Measurements from ENCODE around the gene PAPSS2. TPM values are rescaled to one million over a fixed set of nuclear protein-coding genes. Genes with fewer than 3 reads are reported as not detected.

The PAPSS2 gene
- total RNA-seq, 4 donors from 2014 or later = 36.7 to 63.9 (median 50.4) TPM

DNA sequence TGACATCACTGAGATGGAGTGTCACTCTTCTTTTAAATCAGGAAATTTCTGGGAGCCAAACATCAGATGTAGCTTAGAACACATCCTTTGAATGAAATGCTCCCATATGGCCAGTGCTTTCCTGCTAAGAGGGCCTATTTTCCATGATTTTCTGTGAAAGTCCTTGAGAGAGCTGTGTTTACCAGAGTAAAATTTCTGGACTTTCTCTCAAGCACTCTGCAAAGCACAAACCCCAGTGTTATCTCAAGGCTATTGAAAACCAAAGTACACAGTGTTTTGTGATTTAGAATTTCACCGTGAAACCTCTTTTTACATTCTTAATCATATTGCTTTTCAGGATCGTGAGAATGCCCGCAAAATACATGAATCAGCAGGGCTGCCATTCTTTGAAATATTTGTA is 54.0 kb downstream of the PAPSS2 start:
- TF ChIP-seq, protein P1, sequence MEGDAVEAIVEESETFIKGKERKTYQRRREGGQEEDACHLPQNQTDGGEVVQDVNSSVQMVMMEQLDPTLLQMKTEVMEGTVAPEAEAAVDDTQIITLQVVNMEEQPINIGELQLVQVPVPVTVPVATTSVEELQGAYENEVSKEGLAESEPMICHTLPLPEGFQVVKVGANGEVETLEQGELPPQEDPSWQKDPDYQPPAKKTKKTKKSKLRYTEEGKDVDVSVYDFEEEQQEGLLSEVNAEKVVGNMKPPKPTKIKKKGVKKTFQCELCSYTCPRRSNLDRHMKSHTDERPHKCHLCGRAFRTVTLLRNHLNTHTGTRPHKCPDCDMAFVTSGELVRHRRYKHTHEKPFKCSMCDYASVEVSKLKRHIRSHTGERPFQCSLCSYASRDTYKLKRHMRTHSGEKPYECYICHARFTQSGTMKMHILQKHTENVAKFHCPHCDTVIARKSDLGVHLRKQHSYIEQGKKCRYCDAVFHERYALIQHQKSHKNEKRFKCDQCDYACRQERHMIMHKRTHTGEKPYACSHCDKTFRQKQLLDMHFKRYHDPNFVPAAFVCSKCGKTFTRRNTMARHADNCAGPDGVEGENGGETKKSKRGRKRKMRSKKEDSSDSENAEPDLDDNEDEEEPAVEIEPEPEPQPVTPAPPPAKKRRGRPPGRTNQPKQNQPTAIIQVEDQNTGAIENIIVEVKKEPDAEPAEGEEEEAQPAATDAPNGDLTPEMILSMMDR (IDR thresholded peaks at IDR 0.05; ENCODE audit: low read depth) = no peak

DNA sequence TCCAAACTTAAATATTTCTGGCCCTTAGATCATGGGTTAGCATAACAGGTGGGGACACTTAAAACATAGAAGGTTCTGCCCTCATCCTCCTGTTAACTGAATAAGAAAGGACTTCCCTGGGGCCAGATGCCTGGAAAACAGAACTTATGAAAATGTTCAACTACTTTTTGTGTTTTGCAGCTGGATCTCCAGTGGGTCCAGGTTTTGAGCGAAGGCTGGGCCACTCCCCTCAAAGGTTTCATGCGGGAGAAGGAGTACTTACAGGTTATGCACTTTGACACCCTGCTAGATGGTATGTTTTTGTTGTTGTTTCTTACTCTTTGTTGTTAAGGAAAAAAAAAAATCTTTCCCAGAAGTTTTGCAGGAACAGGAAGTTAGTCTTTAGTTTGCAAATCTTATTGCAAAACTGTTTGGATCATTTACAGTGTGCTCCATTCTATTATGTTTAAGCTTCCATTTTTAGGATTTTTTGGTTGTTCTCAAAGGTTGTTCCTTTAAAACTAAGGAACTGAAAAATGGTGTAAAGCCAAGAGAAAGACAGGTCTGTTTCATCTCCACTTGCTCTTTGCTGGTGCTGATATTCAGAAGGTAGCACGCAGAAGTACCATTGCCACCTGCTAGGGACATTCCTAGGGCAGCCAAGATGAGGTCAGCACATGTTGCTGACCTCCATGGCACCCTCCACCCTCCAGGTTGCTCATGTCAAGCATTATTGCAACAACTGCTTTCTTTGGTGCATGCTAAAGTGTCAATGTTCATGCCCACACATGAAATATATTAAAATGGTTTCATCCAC is 56.1 kb downstream of the PAPSS2 start:
- TF ChIP-seq, protein P1 (IDR thresholded peaks at IDR 0.05; ENCODE audit: low read depth) = no peak

DNA sequence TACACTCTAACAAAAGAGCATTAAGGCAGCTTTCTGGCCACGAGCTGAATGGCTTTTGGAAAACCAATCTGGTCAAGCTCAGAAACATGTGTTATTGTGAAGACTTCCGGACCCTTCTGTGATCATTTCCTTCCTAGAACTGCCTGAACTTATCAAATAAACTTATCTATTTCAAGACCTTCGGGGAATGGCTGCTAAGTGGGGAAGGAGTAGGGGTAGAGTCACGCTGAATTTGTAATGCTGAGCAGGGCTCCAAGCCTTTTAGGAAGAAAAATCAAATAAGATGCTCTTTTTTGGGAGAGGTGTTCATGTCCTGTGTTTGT is 56.6 kb downstream of the PAPSS2 start:
- TF ChIP-seq, protein P1 (IDR thresholded peaks at IDR 0.05; ENCODE audit: low read depth) = no peak

DNA sequence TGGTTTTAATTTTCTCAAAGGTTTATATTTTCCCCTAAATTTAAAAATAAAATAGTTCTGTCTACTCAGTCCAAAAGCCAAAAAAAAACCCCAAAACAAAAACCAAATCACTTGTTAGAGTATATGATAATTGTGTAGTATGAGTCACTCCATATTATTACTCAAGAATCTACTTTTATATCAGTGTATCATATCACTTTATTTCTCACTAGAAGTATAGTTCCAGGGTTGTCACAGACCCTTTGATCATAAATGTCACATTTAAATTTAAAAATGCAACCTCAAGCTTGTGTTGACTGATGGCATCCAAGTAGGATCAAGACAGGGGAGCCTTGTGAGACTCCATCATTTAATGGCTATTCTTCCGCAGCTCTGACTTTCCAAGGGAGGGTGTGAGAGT is 61.0 kb downstream of the PAPSS2 start:
- TF ChIP-seq, protein P1 (IDR thresholded peaks at IDR 0.05; ENCODE audit: low read depth) = no peak

DNA sequence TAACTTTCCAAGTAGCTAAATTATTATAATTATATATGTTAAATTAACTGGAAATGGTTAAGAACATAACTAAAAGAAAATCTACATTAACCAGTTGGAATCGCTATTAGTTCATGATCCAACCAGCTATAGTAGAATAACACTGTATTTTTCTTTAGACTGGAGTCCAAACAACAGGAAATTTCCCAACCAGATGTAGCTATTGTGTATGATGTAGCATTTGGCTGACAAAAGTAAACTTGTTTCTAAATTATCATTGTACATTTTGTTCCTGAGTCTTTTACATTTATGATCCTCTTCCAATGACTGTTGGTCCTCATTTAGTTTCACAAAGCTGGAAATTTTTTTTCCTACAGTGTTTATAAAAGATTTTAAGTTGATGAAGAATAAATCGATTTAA is 62.1 kb downstream of the PAPSS2 start:
- TF ChIP-seq, protein P1 (IDR thresholded peaks at IDR 0.05; ENCODE audit: low read depth) = no peak

DNA sequence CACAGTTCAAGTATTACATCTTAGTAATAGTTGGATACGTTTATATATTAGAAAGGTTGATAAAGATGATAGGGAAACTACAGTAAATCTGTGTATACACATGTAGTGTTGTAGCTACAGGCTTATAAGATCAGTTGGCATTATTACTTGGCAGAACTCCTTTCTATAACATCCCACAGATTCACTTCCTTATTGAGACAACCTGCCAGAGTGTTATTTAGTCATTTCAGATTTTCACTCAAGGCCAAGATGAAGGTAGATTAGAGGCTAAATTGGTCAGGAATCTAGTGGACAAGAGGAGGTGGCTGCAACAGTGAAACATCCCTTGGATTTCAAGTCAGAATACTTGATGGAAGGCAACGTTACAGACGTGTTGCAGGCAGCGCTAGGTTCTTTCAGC is 63.0 kb downstream of the PAPSS2 start:
- TF ChIP-seq, protein P1 (IDR thresholded peaks at IDR 0.05; ENCODE audit: low read depth) = no peak

DNA sequence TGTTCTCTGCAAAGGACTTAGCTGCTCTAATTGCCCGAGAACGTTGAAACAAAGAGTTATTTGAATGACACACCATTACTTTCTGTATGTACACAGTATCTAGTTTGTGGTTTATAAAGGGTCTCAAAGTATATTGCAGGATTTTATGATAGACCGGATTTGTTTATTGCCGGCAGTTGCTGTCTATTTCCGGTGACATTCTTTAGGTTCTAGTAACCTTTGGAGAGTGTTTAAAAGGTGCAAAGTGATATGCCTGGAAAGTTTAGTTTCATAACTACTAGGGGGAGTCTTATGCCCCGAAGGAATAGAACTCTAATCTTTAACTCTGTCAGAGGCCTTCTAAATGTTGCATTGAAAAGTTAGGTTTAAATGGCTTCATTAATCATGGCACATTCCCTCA is 63.8 kb downstream of the PAPSS2 start:
- TF ChIP-seq, protein P1 (IDR thresholded peaks at IDR 0.05; ENCODE audit: low read depth) = no peak

Measured in subcutaneous adipose tissue (tissue), 4 donors.